Activated CD4-positive, alpha-beta T cell treated with anti-CD3 and anti-CD28 coated beads, Interleukin-2, amount 50 U/mL, for 24 hours (primary cell): Measurements from ENCODE around the gene IMPACT.

ENCODE experiments used
- DNase-seq, 2 donors: peaks; one replicate each; pipeline ENCODE4 v3.0.0-alpha.2; 2020; ENCODE audit warnings: low read depth in 1 of 2, low spot score in 1 of 2

Gene IMPACT, protein sequence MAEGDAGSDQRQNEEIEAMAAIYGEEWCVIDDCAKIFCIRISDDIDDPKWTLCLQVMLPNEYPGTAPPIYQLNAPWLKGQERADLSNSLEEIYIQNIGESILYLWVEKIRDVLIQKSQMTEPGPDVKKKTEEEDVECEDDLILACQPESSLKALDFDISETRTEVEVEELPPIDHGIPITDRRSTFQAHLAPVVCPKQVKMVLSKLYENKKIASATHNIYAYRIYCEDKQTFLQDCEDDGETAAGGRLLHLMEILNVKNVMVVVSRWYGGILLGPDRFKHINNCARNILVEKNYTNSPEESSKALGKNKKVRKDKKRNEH

DNA sequence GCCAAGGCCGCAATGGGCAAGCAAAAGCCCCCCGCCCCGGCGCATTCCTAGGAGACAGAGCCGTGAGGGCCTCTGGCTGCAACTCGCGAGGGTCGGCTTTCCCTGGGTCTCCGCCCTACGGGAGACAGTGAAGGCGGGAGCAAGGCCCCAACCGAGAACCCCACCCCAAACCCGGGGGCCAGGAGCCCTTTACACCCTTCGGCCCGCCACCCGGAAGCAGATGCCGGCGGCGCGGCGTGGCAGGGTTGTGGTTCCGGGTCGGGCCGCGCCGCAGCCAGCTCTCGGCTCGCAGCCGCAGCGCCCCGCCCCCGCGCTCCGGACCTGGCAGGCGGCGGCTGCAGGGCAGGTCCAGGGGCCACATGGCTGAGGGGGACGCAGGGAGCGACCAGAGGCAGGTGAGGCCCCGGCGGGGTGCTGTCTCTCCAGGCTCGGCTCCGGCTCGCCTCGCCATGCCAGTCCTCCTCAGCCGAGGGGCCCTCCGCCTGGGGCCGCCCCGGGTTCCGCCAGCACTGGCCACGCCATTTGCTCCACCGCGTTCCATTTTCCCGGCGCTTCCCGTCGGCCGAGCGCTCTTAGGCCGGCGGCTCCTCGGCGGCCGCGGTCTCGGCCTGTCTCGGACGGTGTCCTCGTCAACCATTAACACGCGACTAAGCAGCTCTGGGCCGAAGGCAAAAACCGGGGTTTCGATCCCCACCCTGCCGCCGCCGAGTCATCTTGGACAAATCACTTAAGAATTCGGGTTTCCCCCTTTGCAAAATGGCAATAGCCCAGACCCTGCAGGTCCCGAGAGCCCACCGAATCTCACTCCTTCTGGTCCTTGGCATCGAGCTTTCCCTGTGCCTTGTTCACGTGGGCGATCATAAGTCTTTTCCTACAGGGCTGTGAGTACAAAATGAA lies at the start of gene IMPACT:
TSS of gene IMPACT (plus strand) at position 273 of the 897 bp plus-strand sequence. CDS start at position 360, 87 bp downstream.
- peak; percentile 55 to 65 for DNase-seq

DNA sequence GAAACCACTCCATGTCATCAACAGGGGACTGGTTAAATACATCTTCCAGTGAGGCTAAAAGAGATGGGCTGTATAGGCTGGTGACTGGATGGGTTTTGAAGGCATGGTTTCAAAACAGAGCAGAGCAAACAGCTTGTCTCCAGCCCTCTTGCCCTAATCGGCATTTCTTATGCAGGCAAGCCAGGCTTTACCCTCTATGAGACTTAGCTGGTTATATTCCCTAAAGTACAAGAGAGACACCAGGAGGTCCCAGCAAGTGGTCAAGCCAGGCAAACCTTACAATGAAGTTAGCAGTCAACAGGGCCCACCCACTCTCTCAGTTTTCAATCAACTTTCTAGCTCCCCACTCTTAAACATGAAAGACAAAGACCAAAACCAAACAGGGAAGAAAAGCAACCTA lies 47.9 kb upstream of the IMPACT start:
- DNase-seq, result no peak

DNA sequence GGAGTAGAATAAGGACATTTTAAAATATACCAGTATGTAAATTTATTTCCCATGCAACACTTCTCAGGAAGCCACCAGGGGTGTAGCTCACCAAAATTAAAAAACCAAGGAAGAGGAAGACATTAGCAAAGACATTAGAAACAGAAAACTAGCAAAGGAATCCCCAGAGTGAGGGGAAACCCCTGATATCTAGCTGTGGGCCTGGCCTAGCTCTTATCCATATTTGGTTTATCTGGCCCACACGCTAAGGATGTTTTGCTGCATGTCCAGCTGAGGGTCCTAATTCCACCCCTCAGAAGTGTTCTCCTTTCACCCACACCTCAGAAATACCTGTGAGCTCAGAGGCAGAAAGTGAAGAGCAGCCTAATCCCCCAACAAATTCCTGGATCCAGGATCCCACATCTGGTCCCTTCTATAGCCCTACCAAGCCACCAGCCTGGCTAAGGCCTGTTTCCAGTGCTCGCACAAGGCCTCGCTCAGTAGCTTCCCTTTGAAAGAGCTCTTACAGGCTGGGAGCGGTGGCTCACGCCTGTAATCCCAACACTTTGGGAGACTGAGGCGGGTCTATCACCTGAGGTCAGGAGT lies 46.2 kb upstream of the IMPACT start:
- DNase-seq, result no peak

DNA sequence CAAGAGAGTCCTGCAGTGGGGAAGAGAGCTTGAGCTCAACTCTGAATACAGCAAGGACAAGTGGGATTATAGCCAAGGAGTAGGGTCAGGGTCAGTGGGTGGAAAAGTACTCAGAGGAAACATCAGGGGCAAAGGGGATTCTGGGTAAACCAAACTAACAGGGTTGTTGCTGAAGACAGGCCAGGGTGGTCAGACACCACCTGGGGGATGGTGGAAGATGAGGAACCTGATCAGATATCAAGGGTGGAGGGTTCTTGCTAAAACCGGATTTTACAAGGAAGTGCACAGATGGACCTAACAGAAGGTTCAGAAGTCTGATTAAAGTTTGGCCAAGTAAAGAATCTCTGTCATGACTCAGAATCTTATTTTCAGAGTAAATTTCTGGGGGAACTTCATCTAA lies 45.3 kb upstream of the IMPACT start:
- no peak for DNase-seq

DNA sequence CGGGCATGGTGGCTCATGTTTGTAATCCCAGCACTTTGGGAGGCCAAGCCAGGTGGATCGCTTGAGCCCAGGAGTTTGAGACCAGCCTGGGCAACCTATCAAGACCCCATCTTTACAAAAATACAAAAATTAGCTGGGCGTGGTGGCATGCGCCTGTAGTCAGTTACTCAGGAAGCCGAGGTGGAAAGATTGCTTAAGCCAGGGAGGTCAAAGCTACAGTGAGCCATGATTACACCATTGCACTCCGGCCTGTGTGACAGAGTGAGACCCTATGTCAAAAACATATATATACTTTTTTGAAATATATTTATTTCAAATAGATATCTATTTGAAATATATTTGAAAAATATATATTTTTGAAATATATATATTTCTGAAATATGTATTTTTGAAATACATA lies 39.8 kb upstream of the IMPACT start:
- no peak for DNase-seq

DNA sequence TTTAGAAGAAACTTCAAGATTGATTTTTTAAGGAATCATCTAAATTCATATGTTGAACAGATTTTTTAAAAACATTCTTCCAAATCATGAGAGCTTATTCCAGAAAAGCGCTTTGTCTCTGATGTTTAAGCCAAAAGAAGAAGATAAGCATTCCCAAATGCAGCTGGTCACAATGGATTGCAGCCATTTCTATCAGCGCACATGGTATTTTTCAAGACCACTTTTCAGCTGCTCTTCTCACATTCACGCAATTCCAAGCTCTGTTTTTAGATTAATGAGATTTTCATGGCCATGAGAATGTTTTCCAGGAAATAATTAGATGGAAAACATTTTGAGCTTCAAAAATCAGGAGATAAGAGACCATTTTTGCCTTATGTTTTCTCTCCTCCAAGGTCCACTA lies 37.5 kb upstream of the IMPACT start:
- no peak for DNase-seq

DNA sequence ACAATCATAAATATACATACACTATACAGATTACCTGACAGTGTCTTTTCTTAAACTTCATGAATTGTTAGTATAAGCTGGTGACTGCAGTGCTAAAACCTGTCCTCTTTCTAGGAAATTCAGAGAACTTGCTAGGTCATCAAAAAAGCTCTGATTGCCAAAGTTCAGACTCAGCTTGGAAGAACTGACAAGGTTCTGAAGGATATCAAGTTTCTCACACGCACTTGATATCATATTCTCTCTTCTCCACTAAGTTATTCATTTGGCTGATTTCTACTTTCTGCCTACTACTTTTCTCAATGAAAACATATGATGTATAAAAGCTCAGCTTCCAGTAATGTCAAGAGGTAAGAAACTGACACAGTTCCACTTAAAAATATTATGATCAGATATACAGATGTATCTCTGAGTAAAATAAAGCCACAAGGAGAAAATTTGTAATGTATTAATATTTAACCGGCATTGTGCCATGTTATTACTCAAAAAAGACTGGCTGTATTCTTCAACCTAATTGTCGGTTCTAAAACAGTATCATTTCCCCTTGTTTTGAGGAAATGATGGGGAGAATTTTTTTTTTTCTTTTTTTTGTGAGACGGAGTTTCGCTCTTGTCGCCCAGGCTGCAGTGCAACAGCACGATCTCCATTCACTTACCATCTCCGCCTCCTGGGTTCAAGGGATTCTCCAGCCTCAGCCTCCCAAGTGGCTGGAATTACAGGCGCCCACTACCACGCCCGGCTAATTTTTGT lies 31.2 kb upstream of the IMPACT start:
- no peak for DNase-seq

DNA sequence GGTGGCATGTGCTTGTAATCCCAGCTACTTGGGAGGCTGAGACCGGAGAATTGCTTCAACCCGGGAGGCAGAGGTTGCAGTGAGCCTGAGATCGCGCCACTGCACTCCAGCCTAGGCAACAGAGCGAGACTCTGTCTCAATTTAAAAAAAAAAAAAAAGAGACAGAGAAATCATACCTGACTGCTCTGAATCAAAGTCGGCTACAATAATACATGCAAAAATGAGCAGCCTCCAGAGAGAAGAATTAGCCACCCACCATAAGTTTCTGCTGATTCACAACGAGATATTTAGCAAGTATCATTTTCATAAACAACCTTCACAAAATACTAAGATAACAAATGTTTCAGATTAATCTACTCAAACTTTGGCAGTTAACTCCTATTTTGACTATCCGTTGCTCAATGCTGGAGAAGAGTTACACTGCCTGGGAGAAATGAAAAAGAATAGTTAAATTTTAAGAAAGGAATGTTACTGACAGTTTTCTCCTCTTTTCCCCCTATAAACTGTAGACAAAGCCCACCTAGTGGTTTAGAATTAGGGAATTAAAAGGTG lies 30.3 kb upstream of the IMPACT start:
- DNase-seq, result no peak

DNA sequence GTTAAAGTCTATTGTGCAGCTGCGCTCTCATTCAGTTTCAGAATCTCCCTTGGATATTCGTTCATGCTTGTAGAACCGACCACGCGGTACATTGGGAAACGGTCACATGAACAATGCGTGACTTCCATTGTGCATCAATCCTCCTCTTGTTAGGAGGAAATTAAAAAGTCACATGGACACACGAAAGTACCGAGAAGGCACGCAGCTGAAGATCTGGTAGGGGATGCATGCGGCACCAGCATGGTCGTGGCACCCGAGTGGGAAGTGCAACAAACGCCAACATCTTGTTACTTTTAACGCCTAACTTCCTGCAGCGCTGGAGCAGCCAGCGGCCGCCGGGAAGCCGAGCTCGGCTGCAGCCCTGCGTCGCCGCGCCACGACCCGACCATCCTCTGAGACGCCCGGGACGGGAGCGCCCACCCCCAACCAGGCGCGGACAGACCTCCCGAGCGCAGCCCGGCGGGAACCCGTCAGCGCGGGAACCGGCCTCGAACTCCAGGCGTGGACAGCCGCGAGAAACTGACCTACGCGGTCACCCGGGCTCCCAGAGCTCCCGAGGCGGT lies 29.3 kb upstream of the IMPACT start:
- DNase-seq, result peak in 1 of 2 donors; percentile 9

DNA sequence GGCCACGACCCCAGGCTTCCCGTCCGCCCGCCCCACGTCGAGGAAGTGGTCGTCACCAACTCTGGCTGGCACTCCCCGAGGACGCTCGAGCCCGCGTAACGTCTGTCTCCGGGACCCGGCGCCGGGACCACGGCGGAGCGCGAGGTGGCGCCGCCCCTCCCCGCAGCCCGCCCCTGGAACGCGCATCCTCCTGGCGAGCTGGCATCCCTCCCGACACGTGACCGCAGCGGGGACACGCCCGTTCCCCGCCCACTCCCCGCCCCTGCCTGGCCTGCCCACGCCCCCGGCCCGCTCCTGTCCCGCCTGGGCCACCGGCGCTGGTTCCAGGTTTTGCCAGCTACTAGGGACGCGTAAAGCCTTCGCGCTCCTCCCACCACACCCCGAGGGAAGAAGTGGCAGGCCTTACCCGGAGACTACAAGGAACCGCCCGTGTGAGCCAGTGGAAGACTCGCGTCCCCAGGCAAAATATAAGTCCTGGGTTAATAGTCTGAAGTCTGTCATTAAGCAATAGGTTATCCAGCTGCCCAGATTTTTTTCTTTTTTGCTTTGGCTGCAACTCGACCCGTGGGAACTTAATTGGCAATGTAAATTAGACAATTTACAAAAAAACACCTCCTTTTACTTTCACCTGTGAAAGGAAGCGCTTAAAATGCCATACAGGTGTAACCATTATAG lies 28.6 kb upstream of the IMPACT start, which contains the start of gene OSBPL1A:
TSS of gene OSBPL1A (minus strand) at position 131 of the 675 bp plus-strand sequence. CDS start 20,291 bp downstream, outside the sequence.
- DNase-seq, result peak; percentile 46 to 73

DNA sequence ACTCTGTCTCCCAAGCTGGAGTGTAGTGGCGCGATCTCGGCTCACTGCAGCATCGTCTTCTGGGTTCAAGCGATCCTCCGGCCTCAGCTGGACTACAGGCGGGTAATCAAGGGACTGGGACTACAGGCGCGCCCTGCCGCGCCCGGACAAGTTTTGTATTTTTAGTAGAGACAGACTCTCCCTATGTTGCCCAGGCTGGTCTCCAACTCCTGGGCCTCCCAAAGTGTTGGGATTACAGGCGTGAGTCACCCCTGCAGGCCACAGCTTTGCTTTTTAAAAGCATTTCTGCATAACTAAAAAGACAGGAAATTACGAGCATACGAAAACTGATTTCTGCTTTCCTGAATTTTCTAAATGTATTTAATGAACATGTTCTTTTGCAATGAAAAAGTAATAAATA lies 27.9 kb upstream of the IMPACT start:
- DNase-seq, result no peak

DNA sequence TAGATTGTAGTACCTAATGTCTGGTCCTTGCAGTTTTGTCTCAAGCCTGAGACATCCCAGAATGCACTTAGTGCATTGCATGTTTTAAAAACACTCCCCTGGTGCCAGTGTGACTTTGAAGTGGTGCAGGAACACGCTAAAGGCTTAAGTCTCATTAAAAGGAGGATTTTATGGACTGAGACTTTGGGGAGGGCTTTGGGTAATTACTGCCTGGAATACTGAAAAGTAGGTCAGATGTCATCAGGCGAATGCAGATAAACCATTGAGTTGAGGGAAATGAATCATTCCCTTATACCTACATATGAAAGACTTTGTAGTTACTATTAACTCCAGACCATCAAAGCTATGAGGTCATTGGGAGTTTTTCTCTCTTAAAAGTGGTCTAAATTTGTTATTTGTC lies 25.9 kb upstream of the IMPACT start:
- no peak for DNase-seq

DNA sequence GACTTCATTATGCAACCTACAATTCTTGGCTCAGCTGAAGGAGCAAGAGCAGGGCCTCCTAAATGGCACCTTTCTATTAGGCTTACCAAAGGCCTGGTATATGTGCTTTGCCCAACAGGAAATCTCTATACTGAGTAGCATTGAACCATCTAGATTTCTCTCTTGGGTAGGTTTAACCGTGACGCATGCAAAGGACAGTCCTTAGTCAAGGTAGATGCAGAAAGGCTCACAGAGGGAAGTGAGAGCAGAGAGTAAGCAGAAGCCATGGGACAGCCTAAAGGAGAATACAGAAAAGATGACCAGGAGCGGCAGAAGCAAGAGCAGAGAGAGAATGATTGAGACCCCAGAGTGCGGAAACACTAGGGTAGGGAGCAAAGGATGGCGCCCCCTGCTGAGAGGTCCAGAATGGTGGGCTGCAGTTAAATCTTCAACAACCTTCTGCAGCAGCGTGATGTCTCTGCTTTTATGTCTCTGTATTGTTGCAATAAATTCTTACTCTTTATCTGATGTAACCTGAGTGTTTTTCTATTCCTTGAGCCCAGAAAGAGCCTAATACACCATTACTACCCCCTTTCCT lies 24.2 kb upstream of the IMPACT start:
- DNase-seq, result no peak

DNA sequence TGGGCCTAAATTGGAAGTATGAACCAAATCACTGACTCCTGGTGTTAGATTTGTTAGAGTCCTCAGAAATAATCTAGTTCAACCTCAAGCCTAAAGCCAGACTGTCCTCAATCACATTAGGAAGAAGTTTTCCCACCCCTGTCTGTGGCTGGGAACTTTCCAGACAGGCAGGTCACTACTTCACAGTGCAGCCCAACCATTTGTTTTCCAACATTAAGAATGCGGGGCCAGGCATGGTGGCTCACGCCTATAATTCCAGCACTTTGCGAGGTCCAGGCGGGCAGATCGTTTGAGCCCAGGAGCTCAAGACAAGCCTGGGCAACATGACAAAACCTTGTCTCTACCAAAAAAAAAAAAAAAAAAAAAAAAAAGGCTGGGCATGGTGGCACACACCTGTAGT lies 23.4 kb upstream of the IMPACT start:
- DNase-seq, result no peak

DNA sequence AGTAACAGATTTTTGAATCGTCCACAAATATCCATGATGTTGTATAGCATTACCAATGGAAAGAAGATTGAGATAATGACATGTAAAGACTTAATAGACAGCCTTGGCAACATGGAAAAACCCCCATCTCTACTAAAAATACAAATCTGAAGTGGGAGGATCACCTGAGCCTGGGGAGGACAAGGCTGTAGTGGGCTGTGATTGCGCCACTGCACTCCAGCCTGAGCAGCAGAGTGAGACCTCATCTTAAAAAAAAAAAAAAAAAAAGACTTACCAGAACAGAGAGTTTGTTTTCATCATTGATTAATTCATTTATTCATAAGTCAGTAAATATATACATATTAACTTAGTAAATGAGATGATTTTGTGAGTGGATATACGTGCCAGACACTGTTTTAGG lies 21.9 kb upstream of the IMPACT start:
- DNase-seq, result no peak

DNA sequence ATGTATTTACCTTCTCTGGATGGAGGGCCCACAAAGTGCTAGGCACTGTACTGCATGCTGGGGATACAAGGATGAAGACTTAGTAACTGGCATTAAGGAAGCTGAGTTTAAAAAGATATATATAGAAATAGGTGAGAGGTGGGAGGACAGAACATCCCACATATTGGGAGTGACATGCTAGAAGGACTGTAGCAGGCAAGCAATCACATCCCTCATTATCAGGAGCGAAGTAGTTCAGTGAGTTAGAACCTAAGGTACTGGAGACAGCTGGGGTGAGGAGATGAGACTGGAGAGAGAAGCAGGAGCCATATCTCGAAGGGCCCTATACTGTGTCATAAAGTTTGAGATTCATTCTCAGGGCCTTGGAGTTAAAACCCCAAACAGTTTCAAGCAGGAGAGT lies 18.0 kb upstream of the IMPACT start:
- DNase-seq, result no peak

DNA sequence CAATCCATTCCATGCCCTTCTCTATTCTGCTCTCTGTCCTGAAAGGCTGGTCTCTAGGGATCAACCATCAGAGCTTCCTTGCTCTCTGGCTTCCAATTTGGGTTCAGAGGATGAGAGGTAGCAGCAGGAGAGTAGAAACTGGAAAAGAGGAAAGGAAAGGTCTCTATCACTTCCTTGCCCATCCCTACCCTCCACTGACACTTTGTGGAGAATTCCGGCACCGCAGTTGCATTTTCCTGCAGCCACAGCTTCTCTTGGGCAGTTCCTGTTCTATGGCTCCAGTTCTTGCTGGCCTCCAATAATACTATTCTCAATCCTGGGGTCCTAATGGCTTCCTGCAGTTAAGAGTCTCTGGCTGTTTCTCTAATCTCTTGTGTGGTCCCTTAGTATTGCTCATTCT lies 13.3 kb upstream of the IMPACT start:
- no peak for DNase-seq

DNA sequence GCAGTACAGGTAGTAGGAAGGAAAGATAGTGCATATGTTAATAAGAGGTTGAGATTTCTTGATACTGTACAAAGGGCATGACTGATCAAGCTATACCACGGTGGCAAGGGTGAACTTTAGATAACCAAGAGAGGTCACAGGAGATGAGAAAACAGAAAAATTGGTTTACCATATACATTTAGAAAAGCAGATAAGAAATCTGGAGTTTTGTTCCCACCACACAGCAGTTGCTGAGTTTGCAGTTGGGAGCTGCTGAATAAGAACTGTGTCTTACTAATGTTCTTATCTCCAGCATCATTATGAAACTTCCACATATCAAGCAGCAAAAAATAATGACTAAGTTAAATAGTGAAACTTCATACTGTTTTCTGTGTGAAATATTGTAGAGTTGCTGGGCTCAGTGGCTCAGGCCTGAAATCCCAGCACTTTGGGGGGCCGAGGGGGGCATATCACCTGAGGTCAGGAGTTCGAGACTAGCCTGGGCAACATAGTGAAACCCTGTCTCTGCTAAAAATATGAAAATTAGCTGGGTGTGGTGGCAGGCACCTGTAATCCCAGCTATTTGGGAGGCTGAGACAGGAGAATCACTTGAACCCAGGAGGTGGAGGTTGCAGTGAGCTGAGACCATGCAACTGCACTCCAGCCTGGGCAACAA lies 12.0 kb upstream of the IMPACT start:
- DNase-seq, result no peak

DNA sequence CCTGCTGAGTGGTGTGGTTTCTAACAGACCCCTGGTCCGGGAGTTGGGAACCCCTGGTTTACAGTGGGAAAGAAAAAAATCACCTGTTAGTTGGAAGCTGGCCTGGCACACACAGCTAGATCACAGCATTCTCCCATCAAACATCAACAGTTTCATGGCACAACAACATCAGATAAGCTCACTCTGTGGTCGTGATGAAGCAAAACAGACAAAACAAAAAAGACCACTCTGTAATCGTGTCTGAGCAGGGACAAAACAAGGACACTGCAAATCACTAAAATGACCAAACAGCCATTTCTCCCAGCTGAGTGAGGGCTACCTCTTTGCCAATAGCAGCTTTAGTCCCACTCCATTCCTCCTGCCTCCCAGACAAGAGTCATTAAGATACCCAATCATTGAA lies 9.0 kb upstream of the IMPACT start:
- no peak for DNase-seq
